Adrenal gland (tissue), 5 donors: ENCODE data around the gene CRHR1.

ENCODE experiments used
- POLR2A ChIP-seq, 2 donors: fragments of 450-650 bp; IDR thresholded peaks; one replicate each; pipeline ENCODE4 v1.6.1; 2017; ENCODE audit warnings: antibody characterized with exemption in 2 of 2, mild to moderate bottlenecking in 2 of 2, moderate library complexity in 1 of 2
- TF ChIP-seq, protein P1 (sequence below), 6 experiments: fragments of 450-650 bp in 4 of 6; fragments of 200-600 bp in 2 of 6; sonication (generic) in 1 of 6; IDR thresholded peaks; 1 replicate in 5 of 6; 2 replicates in 1 of 6; pipeline versions ENCODE4 v1.5.1 to v1.8.0; 2016 to 2021; ENCODE audit warnings: antibody characterized with exemption in 6 of 6, mild to moderate bottlenecking in 2 of 6, moderate library complexity in 1 of 6
- donor health status: DM: no; HTN: no; CAD: no.

DNA sequence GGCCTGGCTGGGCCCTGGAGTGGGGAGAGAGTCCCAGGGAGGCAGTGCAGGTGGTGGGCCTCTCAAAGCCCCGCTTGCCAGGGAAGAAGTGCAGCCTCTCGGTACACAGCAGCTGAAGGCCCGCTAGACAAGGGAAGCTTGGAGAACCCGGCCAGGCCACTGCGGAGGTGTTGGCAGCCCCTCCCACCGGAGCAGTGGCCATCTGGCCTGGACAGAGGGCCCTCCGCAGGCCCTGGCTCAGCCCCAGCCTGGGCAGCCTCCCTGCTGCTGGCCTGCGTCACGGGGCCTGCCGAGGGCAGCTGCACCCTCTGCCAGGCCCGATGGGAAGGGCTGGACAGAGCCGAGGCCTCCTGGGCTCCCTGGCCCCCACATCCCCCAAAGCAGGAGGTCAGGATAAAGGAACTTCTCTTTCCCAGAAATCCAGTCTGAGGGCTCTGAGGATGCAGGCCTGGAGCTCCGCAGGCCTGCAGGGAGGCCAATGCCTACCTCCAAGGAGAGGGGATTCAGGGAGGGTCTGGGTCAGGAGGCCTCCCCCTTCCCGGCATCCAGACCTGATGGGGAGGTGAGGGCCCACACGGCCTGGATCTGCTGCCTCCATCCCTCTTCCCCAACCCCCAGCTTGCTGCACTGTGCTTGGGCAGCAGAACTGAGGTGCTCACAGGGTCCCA is 64.9 kb downstream of the CRHR1 start:
- no peak for TF ChIP-seq POLR2A (IDR thresholded peaks at IDR 0.05)
- TF ChIP-seq, protein P1, sequence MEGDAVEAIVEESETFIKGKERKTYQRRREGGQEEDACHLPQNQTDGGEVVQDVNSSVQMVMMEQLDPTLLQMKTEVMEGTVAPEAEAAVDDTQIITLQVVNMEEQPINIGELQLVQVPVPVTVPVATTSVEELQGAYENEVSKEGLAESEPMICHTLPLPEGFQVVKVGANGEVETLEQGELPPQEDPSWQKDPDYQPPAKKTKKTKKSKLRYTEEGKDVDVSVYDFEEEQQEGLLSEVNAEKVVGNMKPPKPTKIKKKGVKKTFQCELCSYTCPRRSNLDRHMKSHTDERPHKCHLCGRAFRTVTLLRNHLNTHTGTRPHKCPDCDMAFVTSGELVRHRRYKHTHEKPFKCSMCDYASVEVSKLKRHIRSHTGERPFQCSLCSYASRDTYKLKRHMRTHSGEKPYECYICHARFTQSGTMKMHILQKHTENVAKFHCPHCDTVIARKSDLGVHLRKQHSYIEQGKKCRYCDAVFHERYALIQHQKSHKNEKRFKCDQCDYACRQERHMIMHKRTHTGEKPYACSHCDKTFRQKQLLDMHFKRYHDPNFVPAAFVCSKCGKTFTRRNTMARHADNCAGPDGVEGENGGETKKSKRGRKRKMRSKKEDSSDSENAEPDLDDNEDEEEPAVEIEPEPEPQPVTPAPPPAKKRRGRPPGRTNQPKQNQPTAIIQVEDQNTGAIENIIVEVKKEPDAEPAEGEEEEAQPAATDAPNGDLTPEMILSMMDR (IDR thresholded peaks at IDR 0.05): no peak
